Mesendoderm (in vitro differentiated cells): Measurements from ENCODE around the gene UQCC3.

Experiments
- DNase-seq: peaks from one replicate; pipeline ENCODE4 v3.0.0; 2013
- H2AK5ac ChIP-seq: 2 replicates; pipeline ENCODE4 v1.6.1; 2013; ENCODE audit warnings: low read length, inconsistent platforms
- H2BK120ac ChIP-seq: 2 replicates; pipeline ENCODE4 v1.6.1; 2013; ENCODE audit warnings: low read depth, mild to moderate bottlenecking, low read length, moderate library complexity, mixed read lengths
- H2BK15ac ChIP-seq: replicated peaks from 2 replicates; pipeline ENCODE4 v1.6.1; 2013; ENCODE audit warnings: low read depth, mild to moderate bottlenecking, moderate library complexity
- H2BK5ac ChIP-seq: 2 replicates; pipeline ENCODE4 v1.6.1; 2013; ENCODE audit warnings: low read length, inconsistent platforms
- H3K18ac ChIP-seq: 2 replicates; pipeline ENCODE4 v1.6.1; 2013; ENCODE audit warnings: mild to moderate bottlenecking, low read length, mixed read lengths
- H3K23ac ChIP-seq: one replicate; pipeline ENCODE4 v1.6.1; 2013; ENCODE audit warnings: low read length
- H3K27ac ChIP-seq: 2 replicates; pipeline ENCODE4 v1.5.1; 2013; ENCODE audit warnings: low read depth, mild to moderate bottlenecking, inconsistent platforms, low read length, moderate library complexity
- H3K27me3 ChIP-seq: 2 replicates; pipeline ENCODE4 v1.6.1; 2013; ENCODE audit warnings: low read length, control low read depth, mild to moderate bottlenecking, inconsistent platforms; ENCODE audit not compliant: insufficient read depth, poor library complexity
- H3K36me3 ChIP-seq: 2 replicates; pipeline ENCODE4 v1.6.1; 2013; ENCODE audit warnings: low read length, inconsistent platforms; ENCODE audit not compliant: control insufficient read depth, insufficient read depth
- H3K4ac ChIP-seq: one replicate; pipeline ENCODE4 v1.6.1; 2013; ENCODE audit warnings: low read depth, mild to moderate bottlenecking, low read length, moderate library complexity
- H3K4me1 ChIP-seq: 2 replicates; pipeline ENCODE4 v1.6.1; 2013; ENCODE audit warnings: low read depth, low read length, inconsistent platforms; ENCODE audit not compliant: control insufficient read depth
- H3K4me2 ChIP-seq: 2 replicates; pipeline ENCODE4 v1.6.1; 2013; ENCODE audit warnings: low read length
- H3K4me3 ChIP-seq: 2 replicates; pipeline ENCODE4 v1.5.1; 2013; ENCODE audit warnings: mild to moderate bottlenecking, low read length
- H3K56ac ChIP-seq: one replicate; pipeline ENCODE4 v1.6.1; 2013; ENCODE audit warnings: low read length
- H3K79me1 ChIP-seq: 2 replicates; pipeline ENCODE4 v1.6.1; 2013; ENCODE audit warnings: low read length, inconsistent platforms
- H3K79me2 ChIP-seq: 2 replicates; pipeline ENCODE4 v1.6.1; 2013; ENCODE audit warnings: mild to moderate bottlenecking, low read length; ENCODE audit not compliant: control insufficient read depth, insufficient read depth
- H3K9ac ChIP-seq: 2 replicates; pipeline ENCODE4 v1.6.1; 2013; ENCODE audit warnings: low read length, inconsistent platforms
- H4K5ac ChIP-seq: one replicate; pipeline ENCODE4 v1.6.1; 2013; ENCODE audit warnings: low read length
- H4K8ac ChIP-seq: one replicate; pipeline ENCODE4 v1.6.1; 2013; ENCODE audit warnings: low read depth, mild to moderate bottlenecking, control low read depth, low read length, moderate library complexity
- WGBS: extraction: QIAGEN DNeasy Blood & Tissue Kit; methylation state at CpG from one replicate; pipeline ENCODE4 v1.1.7; 2013; ENCODE audit warnings: low lambda C conversion rate, missing lambda C conversion rate; ENCODE audit not compliant: insufficient coverage; ENCODE audit errors: extremely low coverage; 5-methylcytosine and 5-hydroxymethylcytosine counted together

The UQCC3 gene

GRCh38 chr11:62710001-62710345 is 38.5 kb downstream of the UQCC3 start:
- DNase-seq: no peak
- Histone ChIP-seq H3K18ac (peak overlapping the region; percentile 65), H3K4me3 (no peak overlapping the region), H3K4me2 (peak overlapping the region; percentile 64), H2BK5ac (peak overlapping the region; percentile 71), H3K4ac (peak overlapping the region; percentile 89), H3K27ac (peak overlapping the region; percentile 87), H3K9ac (peak overlapping the region; percentile 89), H3K79me2 (peaks cover 8% of the 10 kb centered on the region), H2BK120ac (no peak overlapping the region), H4K5ac (peak overlapping the region; percentile 96), H3K27me3 (no peaks in the 10 kb centered on the region), H3K4me1 (peaks cover 13% of the 10 kb centered on the region), H2AK5ac (peak overlapping the region; percentile 20), H3K79me1 (peaks cover 5% of the 10 kb centered on the region), H3K56ac (peak overlapping the region; percentile 96), H3K23ac (no peak overlapping the region), H3K36me3 (peaks cover 5% of the 10 kb centered on the region), H4K8ac (no peak overlapping the region), H2BK15ac (no peak overlapping the region)
- WGBS: no CpG with 5 or more reads among the region's 7 CpGs

- Histone ChIP-seq H4K8ac (no peak overlapping the region), H2BK5ac (no peak overlapping the region), H3K4me2 (no peak overlapping the region), H3K18ac (no peak overlapping the region), H3K4me1 (peaks cover 13% of the 10 kb centered on the region), H3K27ac (no peak overlapping the region), H3K56ac (no peak overlapping the region), H3K79me1 (peaks cover 1% of the 10 kb centered on the region), H3K36me3 (peaks cover 13% of the 10 kb centered on the region), H4K5ac (no peak overlapping the region), H3K4ac (no peak overlapping the region), H3K79me2 (no peaks in the 10 kb centered on the region), H2BK120ac (no peak overlapping the region), H2AK5ac (no peak overlapping the region), H3K27me3 (no peaks in the 10 kb centered on the region), H3K4me3 (no peak overlapping the region), H2BK15ac (no peak overlapping the region), H3K23ac (no peak overlapping the region), H3K9ac (no peak overlapping the region)
- no peak for DNase-seq
- WGBS: no CpG with 5 or more reads among the region's 6 CpGs
Observed at GRCh38 chr11:62712276-62712812, 40.9 kb downstream of the UQCC3 start.

- Histone ChIP-seq H3K4me1 (peaks cover 12% of the 10 kb centered on the region), H3K79me1 (peaks cover 1% of the 10 kb centered on the region), H3K56ac (no peak overlapping the region), H3K27ac (no peak overlapping the region), H2BK120ac (no peak overlapping the region), H3K4me3 (no peak overlapping the region), H3K36me3 (peaks cover 15% of the 10 kb centered on the region), H2BK15ac (no peak overlapping the region), H3K9ac (no peak overlapping the region), H3K4ac (no peak overlapping the region), H3K4me2 (no peak overlapping the region), H4K5ac (no peak overlapping the region), H2BK5ac (no peak overlapping the region), H3K18ac (no peak overlapping the region), H3K23ac (no peak overlapping the region), H3K79me2 (no peaks in the 10 kb centered on the region), H3K27me3 (no peaks in the 10 kb centered on the region), H2AK5ac (no peak overlapping the region), H4K8ac (no peak overlapping the region)
- no peak for DNase-seq
- no CpG with 5 or more reads among the region's 3 CpGs for WGBS
Observed at GRCh38 chr11:62712861-62713260, 41.4 kb downstream of the UQCC3 start.

- Histone ChIP-seq H2BK15ac (no peak overlapping the region), H3K4ac (no peak overlapping the region), H4K8ac (no peak overlapping the region), H2AK5ac (no peak overlapping the region), H2BK120ac (no peak overlapping the region), H3K79me2 (no peaks in the 10 kb centered on the region), H3K4me2 (no peak overlapping the region), H3K36me3 (peaks cover 15% of the 10 kb centered on the region), H3K9ac (no peak overlapping the region), H2BK5ac (no peak overlapping the region), H4K5ac (no peak overlapping the region), H3K27me3 (no peaks in the 10 kb centered on the region), H3K56ac (no peak overlapping the region), H3K4me1 (peaks cover 9% of the 10 kb centered on the region), H3K79me1 (peaks cover 1% of the 10 kb centered on the region), H3K27ac (no peak overlapping the region), H3K23ac (no peak overlapping the region), H3K18ac (no peak overlapping the region), H3K4me3 (no peak overlapping the region)
- DNase-seq: peak; percentile 50
- WGBS: no CpG with 5 or more reads among the region's 2 CpGs
Observed at GRCh38 chr11:62713343-62713742, 41.9 kb downstream of the UQCC3 start.

- H3K4ac ChIP-seq: no peak overlapping the region
- H3K4me2 ChIP-seq: no peak overlapping the region
- no peak overlapping the region for H3K18ac ChIP-seq
- H3K79me2 ChIP-seq: no peaks in the 10 kb centered on the region
- H3K56ac ChIP-seq: no peak overlapping the region
- H3K79me1 ChIP-seq: peaks cover 1% of the 10 kb centered on the region
- no CpG with 5 or more reads among the region's 24 CpGs for WGBS
- no peak overlapping the region for H3K27ac ChIP-seq
- no peak overlapping the region for H3K4me3 ChIP-seq
- no peak overlapping the region for H2BK15ac ChIP-seq
- no peak overlapping the region for H4K8ac ChIP-seq
- H4K5ac ChIP-seq: no peak overlapping the region
- H2BK120ac ChIP-seq: no peak overlapping the region
- no peaks in the 10 kb centered on the region for H3K4me1 ChIP-seq
- H2AK5ac ChIP-seq: no peak overlapping the region
- DNase-seq: peak; percentile 24
- no peak overlapping the region for H3K23ac ChIP-seq
- peaks cover 23% of the 10 kb centered on the region for H3K36me3 ChIP-seq
- H2BK5ac ChIP-seq: no peak overlapping the region
- no peaks in the 10 kb centered on the region for H3K27me3 ChIP-seq
- H3K9ac ChIP-seq: no peak overlapping the region
Observed at GRCh38 chr11:62715150-62716130, 44.0 kb downstream of the UQCC3 start.
